Prostate gland (tissue), 2 donors: ENCODE measurements around the gene LIPN.

ENCODE experiments used
- CTCF ChIP-seq, 4 experiments: fragments of 200-600 bp in 2 of 4; fragments of 450-650 bp in 2 of 4; sonication (generic) in 2 of 4; IDR thresholded peaks; 1 replicate in 3 of 4; 2 replicates in 1 of 4; pipeline ENCODE4 v1.5.1; 2016 to 2019; ENCODE audit warnings: antibody characterized with exemption in 4 of 4, mild to moderate bottlenecking in 2 of 4, moderate library complexity in 2 of 4
- POLR2AphosphoS5 ChIP-seq: sonication (generic); formaldehyde crosslinking; IDR thresholded peaks from one replicate; pipeline ENCODE4 v1.6.1; 2017; ENCODE audit warnings: antibody characterized with exemption

DNA sequence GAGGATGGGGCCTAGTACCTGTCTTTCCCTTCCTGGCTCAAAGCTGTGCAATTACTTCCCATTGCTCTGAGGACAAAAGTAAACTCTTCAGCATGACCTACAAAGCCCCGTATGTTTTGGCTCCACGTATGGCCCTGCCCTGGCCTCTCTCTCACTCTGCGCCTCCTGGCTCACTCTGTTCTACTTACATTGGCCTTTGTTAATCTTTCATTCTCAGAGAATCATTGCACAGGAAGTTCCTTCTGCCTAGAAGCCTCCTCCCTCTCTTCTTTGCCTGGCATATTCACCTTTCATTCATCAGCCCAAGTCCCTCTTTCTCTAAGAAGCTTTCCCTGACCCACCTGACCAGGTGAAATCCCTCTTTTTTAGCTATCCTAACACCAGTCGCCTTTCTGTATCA is 66.6 kb downstream of the LIPN start:
- TF ChIP-seq POLR2AphosphoS5 (no peak), CTCF (IDR thresholded peaks at IDR 0.05) (no peak)
